ENCODE results near the gene FCMR. TPM values are rescaled to one million over a fixed set of nuclear protein-coding genes. Genes with fewer than 3 reads are reported as not detected.

FCMR gene
- total and polyA plus RNA-seq, 9 of the 15 experiments (the other 6 are each of a cell fraction or from before 2014, with no cell fraction given) = 0.11 to 0.82 (median 0.20) TPM; not detected in 5

DNA sequence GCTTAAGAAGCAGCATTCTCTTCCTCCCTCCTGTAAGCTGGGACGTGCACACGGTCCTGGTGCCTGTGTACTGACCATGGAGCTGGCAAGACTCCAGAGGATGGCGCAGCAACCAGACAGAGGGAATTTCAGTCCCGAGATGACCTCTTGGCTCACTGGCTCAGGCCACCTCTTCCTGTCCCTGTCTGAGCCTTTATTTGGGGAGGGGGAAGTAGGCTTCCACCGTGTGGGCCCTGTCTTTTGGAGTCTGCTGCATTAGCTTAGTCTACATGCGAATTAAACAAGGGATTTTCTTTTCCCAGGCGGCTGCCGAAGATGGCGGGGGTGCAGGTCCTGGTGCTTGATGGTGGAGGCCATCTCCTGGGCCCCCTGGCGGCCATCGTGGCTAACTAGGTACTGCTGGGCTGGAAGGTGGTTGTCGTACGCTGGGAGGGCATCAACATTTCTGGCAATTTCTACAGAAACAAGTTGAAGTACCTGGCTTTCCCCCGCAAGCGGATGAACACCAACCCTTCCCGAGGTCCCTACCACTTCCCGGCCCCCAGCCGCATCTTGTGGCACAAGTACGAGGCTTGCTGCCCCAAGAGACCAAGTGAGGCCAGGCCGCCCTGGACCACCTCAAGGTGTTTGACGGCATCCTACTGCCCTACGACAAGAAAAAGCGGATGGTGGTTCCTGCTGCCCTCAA is 14.3 kb downstream of the FCMR start (continued):
- no peak for TF ChIP-seq PHTF2 (CRISPR knock-in tag; IDR thresholded peaks at IDR 0.05)
- no peak for TF ChIP-seq HDAC2 (IDR thresholded peaks at IDR 0.05)
- TF ChIP-seq THRAP3 (IDR thresholded peaks at IDR 0.05; ENCODE audit: borderline replicate concordance) = no peak
- no peak for TF ChIP-seq HCFC1 (IDR thresholded peaks at IDR 0.05; ENCODE audit: low read depth, low read length)
- peak; percentile 86 for TF ChIP-seq SMC3 (conservative IDR thresholded peaks at IDR 0.05; ENCODE audit: insufficient read depth, low read depth, low read length)
- TF ChIP-seq, protein P1, sequence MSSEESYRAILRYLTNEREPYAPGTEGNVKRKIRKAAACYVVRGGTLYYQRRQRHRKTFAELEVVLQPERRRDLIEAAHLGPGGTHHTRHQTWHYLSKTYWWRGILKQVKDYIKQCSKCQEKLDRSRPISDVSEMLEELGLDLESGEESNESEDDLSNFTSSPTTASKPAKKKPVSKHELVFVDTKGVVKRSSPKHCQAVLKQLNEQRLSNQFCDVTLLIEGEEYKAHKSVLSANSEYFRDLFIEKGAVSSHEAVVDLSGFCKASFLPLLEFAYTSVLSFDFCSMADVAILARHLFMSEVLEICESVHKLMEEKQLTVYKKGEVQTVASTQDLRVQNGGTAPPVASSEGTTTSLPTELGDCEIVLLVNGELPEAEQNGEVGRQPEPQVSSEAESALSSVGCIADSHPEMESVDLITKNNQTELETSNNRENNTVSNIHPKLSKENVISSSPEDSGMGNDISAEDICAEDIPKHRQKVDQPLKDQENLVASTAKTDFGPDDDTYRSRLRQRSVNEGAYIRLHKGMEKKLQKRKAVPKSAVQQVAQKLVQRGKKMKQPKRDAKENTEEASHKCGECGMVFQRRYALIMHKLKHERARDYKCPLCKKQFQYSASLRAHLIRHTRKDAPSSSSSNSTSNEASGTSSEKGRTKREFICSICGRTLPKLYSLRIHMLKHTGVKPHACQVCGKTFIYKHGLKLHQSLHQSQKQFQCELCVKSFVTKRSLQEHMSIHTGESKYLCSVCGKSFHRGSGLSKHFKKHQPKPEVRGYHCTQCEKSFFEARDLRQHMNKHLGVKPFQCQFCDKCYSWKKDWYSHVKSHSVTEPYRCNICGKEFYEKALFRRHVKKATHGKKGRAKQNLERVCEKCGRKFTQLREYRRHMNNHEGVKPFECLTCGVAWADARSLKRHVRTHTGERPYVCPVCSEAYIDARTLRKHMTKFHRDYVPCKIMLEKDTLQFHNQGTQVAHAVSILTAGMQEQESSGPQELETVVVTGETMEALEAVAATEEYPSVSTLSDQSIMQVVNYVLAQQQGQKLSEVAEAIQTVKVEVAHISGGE (CRISPR knock-in tag; IDR thresholded peaks at IDR 0.05) = no peak
- no peak for TF ChIP-seq ZNF444 (CRISPR knock-in tag; IDR thresholded peaks at IDR 0.05)
- no peak for TF ChIP-seq KAT7 (CRISPR knock-in tag; IDR thresholded peaks at IDR 0.05; ENCODE audit: borderline replicate concordance)
- TF ChIP-seq GATAD2A (IDR thresholded peaks at IDR 0.05) = no peak
- 0 out of 2 replicates have a peak, but pooled peaks have one; percentile 41 for TF ChIP-seq ARID4B (CRISPR knock-in tag; IDR thresholded peaks at IDR 0.05)
- no peak for TF ChIP-seq HDAC1 (IDR thresholded peaks at IDR 0.05)
- no peak for TF ChIP-seq ZNF507 (tag; conservative IDR thresholded peaks at IDR 0.05)
- TF ChIP-seq DPF2 (IDR thresholded peaks at IDR 0.05) = no peak
- TF ChIP-seq NFYB (IDR thresholded peaks at IDR 0.05; ENCODE audit: extremely low read depth, insufficient read length) = no peak
- TF ChIP-seq, protein P2, sequence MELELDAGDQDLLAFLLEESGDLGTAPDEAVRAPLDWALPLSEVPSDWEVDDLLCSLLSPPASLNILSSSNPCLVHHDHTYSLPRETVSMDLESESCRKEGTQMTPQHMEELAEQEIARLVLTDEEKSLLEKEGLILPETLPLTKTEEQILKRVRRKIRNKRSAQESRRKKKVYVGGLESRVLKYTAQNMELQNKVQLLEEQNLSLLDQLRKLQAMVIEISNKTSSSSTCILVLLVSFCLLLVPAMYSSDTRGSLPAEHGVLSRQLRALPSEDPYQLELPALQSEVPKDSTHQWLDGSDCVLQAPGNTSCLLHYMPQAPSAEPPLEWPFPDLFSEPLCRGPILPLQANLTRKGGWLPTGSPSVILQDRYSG (tag; conservative IDR thresholded peaks at IDR 0.05; ENCODE audit: low read depth) = no peak
- no peak for TF ChIP-seq NCOA6 (IDR thresholded peaks at IDR 0.05)
- TF ChIP-seq CAMTA2 (CRISPR knock-in tag; conservative IDR thresholded peaks at IDR 0.05) = no peak
- TF ChIP-seq HNRNPLL (IDR thresholded peaks at IDR 0.05; ENCODE audit: low read depth, low read length, poor library complexity, severe bottlenecking) = peak; percentile 16
- 0 out of 2 replicates have a peak, but pooled peaks have one; percentile 22 for TF ChIP-seq CREM (IDR thresholded peaks at IDR 0.05; ENCODE audit: low read depth)
- TF ChIP-seq ETV1 (tag; conservative IDR thresholded peaks at IDR 0.05; ENCODE audit: low read depth) = no peak
- no peak for TF ChIP-seq BDP1 (IDR thresholded peaks at IDR 0.05; ENCODE audit: insufficient read depth, insufficient read length)

Measured in K562 (cell line).